Measurements from ENCODE around the gene ZDHHC16.

DNA sequence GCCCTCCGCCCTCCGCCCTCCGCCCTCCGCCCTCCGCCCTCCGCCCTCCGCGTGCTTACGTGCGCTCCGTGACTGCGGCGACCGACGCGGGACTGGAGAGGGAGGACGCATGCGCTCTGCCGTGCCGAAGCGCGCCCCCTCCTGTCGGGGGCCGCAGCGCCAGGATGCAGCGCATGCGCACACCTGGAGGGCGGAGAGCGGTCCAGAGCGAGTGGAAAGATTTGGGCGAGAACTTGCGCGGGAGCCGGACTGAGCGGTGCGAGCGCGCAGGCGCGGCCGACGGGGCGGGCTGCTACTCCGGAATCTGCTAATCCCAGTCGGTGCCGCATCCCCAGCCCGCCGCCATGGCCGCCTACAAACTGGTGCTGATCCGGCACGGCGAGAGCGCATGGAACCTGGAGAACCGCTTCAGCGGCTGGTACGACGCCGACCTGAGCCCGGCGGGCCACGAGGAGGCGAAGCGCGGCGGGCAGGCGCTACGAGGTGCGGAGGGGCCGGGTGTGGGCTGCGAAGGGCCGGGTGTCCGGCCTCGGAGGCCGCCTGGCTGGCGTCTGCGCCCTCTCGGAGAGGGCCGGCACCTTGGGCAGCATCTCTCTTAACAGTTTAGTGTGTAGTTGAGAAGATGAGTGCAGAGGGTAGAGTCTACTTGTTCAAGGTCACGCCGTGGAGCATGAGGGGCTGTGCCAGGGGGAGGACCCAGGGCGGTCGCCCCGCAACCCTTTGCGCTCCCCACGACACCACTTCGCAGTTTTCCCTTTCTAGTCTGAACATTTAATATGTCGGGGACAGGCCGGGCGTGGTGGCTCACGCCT, 19.8 kb upstream of the ZDHHC16 start, which contains the start of gene PGAM1:
- TF ChIP-seq POLR2A (IDR thresholded peaks at IDR 0.05) (peak; percentile 88 to 90), CTCF (IDR thresholded peaks at IDR 0.05) (peak; percentile 57 to 84 (median 72))

Data from Peyer's patch (tissue), 4 donors.